CD4-positive, alpha-beta T cell (primary cell): ENCODE data around the gene MAN2A1. TPM values are rescaled to one million over a fixed set of nuclear protein-coding genes. Genes with fewer than 3 reads are reported as not detected.

Source experiments
- ATAC-seq: fragments of 200-7000 bp; cut with Tn5 transposase; one replicate; pipeline ENCODE4 v1.10.0; 2022; ENCODE audit warnings: mild to moderate bottlenecking; ENCODE audit not compliant: poor library complexity
- CTCF ChIA-PET: fragments of 350-600 bp; sonication (Branson Sonifier 250); formaldehyde crosslinking; loops from one replicate; lab custom pipeline; 2021; ENCODE audit warnings: antibody characterized with exemption, inconsistent platforms; lab: Charles Lee
- POLR2A ChIA-PET: fragments of 350-600 bp; sonication (Branson Sonifier 250); formaldehyde crosslinking; loops from one replicate; lab custom pipeline; 2021; ENCODE audit warnings: antibody characterized with exemption, inconsistent platforms; lab: Charles Lee
- DNase-seq, 14 experiments: peaks; one replicate each; pipeline ENCODE4 v3.0.0-alpha.2; 2013 to 2020; ENCODE audit warnings: mixed read lengths in 2 of 14
- H3K27ac ChIP-seq, 2 donors: one replicate each; pipeline versions ENCODE4 v1.5.1 to v1.7.0; 2013; ENCODE audit warnings: low read length in 2 of 2, low read depth in 1 of 2, mild to moderate bottlenecking in 1 of 2
- H3K27me3 ChIP-seq, 2 experiments: 1 replicate in 1 of 2; 2 replicates in 1 of 2; pipeline versions ENCODE4 v1.6.1 to v1.7.0; 2013; ENCODE audit warnings: low read length in 2 of 2, control low read depth in 1 of 2, mild to moderate bottlenecking in 1 of 2, moderate library complexity in 1 of 2; ENCODE audit not compliant: insufficient read depth in 2 of 2, control insufficient read depth in 1 of 2
- H3K36me3 ChIP-seq: one replicate; pipeline ENCODE4 v1.6.1; 2013; ENCODE audit warnings: low read length, control low read depth; ENCODE audit not compliant: insufficient read depth
- H3K4me1 ChIP-seq: one replicate; pipeline ENCODE4 v1.6.1; 2013; ENCODE audit warnings: low read length, control low read depth; ENCODE audit not compliant: insufficient read depth
- H3K4me3 ChIP-seq: one replicate; pipeline ENCODE4 v1.5.1; 2013; ENCODE audit warnings: mild to moderate bottlenecking, low read length, moderate library complexity
- H3K9me3 ChIP-seq, 2 experiments: 1 replicate in 1 of 2; 2 replicates in 1 of 2; pipeline versions ENCODE4 v1.6.1 to v1.7.0; 2013; ENCODE audit warnings: low read length in 2 of 2, mild to moderate bottlenecking in 2 of 2, control low read depth in 1 of 2, moderate library complexity in 1 of 2; ENCODE audit not compliant: control insufficient read depth in 1 of 2, insufficient read depth in 1 of 2
- H3K27ac Mint-ChIP-seq: one replicate; pipeline ENCODE4 v1.8.0; 2020; ENCODE audit warnings: mixed read lengths
- H3K27me3 Mint-ChIP-seq: one replicate; pipeline ENCODE4 v1.8.0; 2021; ENCODE audit warnings: mixed read lengths
- H3K36me3 Mint-ChIP-seq: one replicate; pipeline ENCODE4 v1.8.0; 2021; ENCODE audit warnings: low read depth, mixed read lengths
- H3K4me1 Mint-ChIP-seq: one replicate; pipeline ENCODE4 v1.8.0; 2021; ENCODE audit warnings: low read depth, mixed read lengths
- H3K4me3 Mint-ChIP-seq: one replicate; pipeline ENCODE4 v1.8.0; 2020; ENCODE audit warnings: mild to moderate bottlenecking, mixed read lengths
- H3K9me3 Mint-ChIP-seq: one replicate; pipeline ENCODE4 v1.8.0; 2020; ENCODE audit warnings: mixed read lengths
- CTCF ChIP-seq: fragments of 200-600 bp; IDR thresholded peaks from one replicate; pipeline ENCODE4 v1.8.0; 2022; ENCODE audit warnings: antibody characterized with exemption, mild to moderate bottlenecking
- intact Hi-C, 2 experiments: fragments of 100-400 bp; cut with DNase I in 1 of 2; cut with micrococcal nuclease in 1 of 2; formaldehyde crosslinking; loops; one replicate each; pipeline versions ENCODE4 v1.15.1 to v1.9.0; 2023 to 2025; cut with DNase I, micrococcal nuclease
- total RNA-seq, 174 experiments: library from RNA in 2 of 174; stranded (reverse) in 2 of 174; gene quantifications; one replicate each; pipeline ENCODE4 v1.2.3 and lab custom pipeline; 2021 to 2026

The MAN2A1 gene
- total RNA-seq, 2 experiments from 2014 or later = 50.6 to 52.7 TPM

- peaks cover 14% of the 10 kb centered on the region for H3K4me1 Mint-ChIP-seq
- no peaks in the 10 kb centered on the region for H3K27me3 Mint-ChIP-seq
- Histone ChIP-seq H3K4me3 (no peak overlapping the region), H3K9me3 (no peaks in the 10 kb centered on the region), H3K36me3 (peaks cover 45% of the 10 kb centered on the region), H3K4me1 (no peaks in the 10 kb centered on the region), H3K27ac (no peak overlapping the region), H3K27me3 (no peaks in the 10 kb centered on the region)
- H3K27ac Mint-ChIP-seq = no peak overlapping the region
- ChIA-PET POLR2A (interaction anchor here (1.6 kb wide), 1 partner anchor 10 kb away, joined by 4 read pairs; no protein-coding TSS in a partner anchor), CTCF (no interaction called here)
- no peak overlapping the region for H3K4me3 Mint-ChIP-seq
- intact Hi-C loops = no loop called here
- H3K9me3 Mint-ChIP-seq = no peaks in the 10 kb centered on the region
- ATAC-seq (no peak), DNase-seq (no peak)
- TF ChIP-seq CTCF = no peak
- peaks cover 86% of the 10 kb centered on the region for H3K36me3 Mint-ChIP-seq
Measured at GRCh38 chr5:109792613-109793012, 102.9 kb downstream of the MAN2A1 start.

GRCh38 chr5:109803854-109804253 is 114.1 kb downstream of the MAN2A1 start:
- Histone ChIP-seq H3K4me1 (no peaks in the 10 kb centered on the region), H3K9me3 (peaks cover 0 to 3% of the 10 kb centered on the region in 2 experiments), H3K4me3 (no peak overlapping the region), H3K27ac (no peak overlapping the region), H3K36me3 (peaks cover 25% of the 10 kb centered on the region), H3K27me3 (no peaks in the 10 kb centered on the region)
- TF ChIP-seq CTCF = no peak
- Mint-ChIP-seq H3K36me3 (peaks cover 72% of the 10 kb centered on the region), H3K27me3 (no peaks in the 10 kb centered on the region), H3K27ac (peak overlapping the region; percentile 3), H3K4me3 (no peak overlapping the region), H3K4me1 (peaks cover 22% of the 10 kb centered on the region), H3K9me3 (no peaks in the 10 kb centered on the region)
- CTCF ChIA-PET = no interaction called here
- POLR2A ChIA-PET = no interaction called here
- ATAC-seq (no peak), DNase-seq (no peak)
- intact Hi-C loops = no loop called here

- ChIA-PET POLR2A (no interaction called here), CTCF (no interaction called here)
Measured at GRCh38 chr5:109805472-109805871, 115.7 kb downstream of the MAN2A1 start.

More at GRCh38 chr5:109805472-109805871, 115.7 kb downstream of the MAN2A1 start:
- Mint-ChIP-seq H3K36me3 (peaks cover 74% of the 10 kb centered on the region), H3K9me3 (no peaks in the 10 kb centered on the region), H3K27me3 (no peaks in the 10 kb centered on the region), H3K27ac (no peak overlapping the region), H3K4me3 (no peak overlapping the region), H3K4me1 (peaks cover 33% of the 10 kb centered on the region)
- TF ChIP-seq CTCF = no peak
- DNase-seq = no peak
- ATAC-seq = no peak
- H3K4me1 ChIP-seq = no peaks in the 10 kb centered on the region
- no peak overlapping the region for H3K4me3 ChIP-seq
- H3K27ac ChIP-seq = no peak overlapping the region
- H3K9me3 ChIP-seq = peaks cover 0 to 3% of the 10 kb centered on the region in 2 experiments
- intact Hi-C loops = no loop called here
- H3K36me3 ChIP-seq = peaks cover 25% of the 10 kb centered on the region
- H3K27me3 ChIP-seq = no peaks in the 10 kb centered on the region
